Lower leg skin (tissue), 3 donors: ENCODE data around the gene MAPK13.

Source experiments
- CTCF ChIP-seq, 3 donors: fragments of 450-650 bp; IDR thresholded peaks; one replicate each; pipeline ENCODE4 v1.5.1; 2016; ENCODE audit warnings: antibody characterized with exemption in 3 of 3, mild to moderate bottlenecking in 3 of 3, moderate library complexity in 2 of 3
- POLR2A ChIP-seq, 2 donors: fragments of 450-650 bp; IDR thresholded peaks; one replicate each; pipeline ENCODE4 v1.6.1; 2016 to 2017; ENCODE audit warnings: antibody characterized with exemption in 2 of 2, mild to moderate bottlenecking in 1 of 2, moderate library complexity in 1 of 2

GRCh38 chr6:36171573-36171972, 41.3 kb downstream of the MAPK13 start:
- TF ChIP-seq CTCF (IDR thresholded peaks at IDR 0.05) (no peak), POLR2A (IDR thresholded peaks at IDR 0.05) (no peak)
